WTC11 (cell line): ENCODE measurements around the gene PTH1R. TPM values are rescaled to one million over a fixed set of nuclear protein-coding genes. Genes with fewer than 3 reads are reported as not detected.
A peak's percentile ranks its signal among the peaks of the same experiment; 100 is the strongest.

Source experiments
- ATAC-seq: fragments of 200-7000 bp; cut with Tn5 transposase; 2 replicates; pipeline ENCODE4 v1.10.0; 2021; ENCODE audit warnings: mild to moderate bottlenecking, moderate library complexity
- CTCF ChIA-PET: fragments of 300-600 bp; sonication (Branson Sonifier 250); formaldehyde crosslinking; loops from one replicate; lab custom pipeline; 2021; ENCODE audit warnings: antibody characterized with exemption; lab: Charles Lee
- POLR2A ChIA-PET: fragments of 350-600 bp; sonication (Branson Sonifier 250); formaldehyde crosslinking; loops from one replicate; lab custom pipeline; 2021; ENCODE audit warnings: antibody characterized with exemption; lab: Charles Lee
- DNase-seq: peaks from one replicate; pipeline ENCODE4 v3.0.0; 2021; ENCODE audit warnings: low spot score
- H3K27ac Mint-ChIP-seq: 2 replicates; pipeline ENCODE4 v1.8.0; 2021; ENCODE audit warnings: mixed read lengths
- H3K27me3 Mint-ChIP-seq: 2 replicates; pipeline ENCODE4 v1.8.0; 2021; ENCODE audit warnings: low read depth, mild to moderate bottlenecking, moderate library complexity, mixed read lengths
- H3K36me3 Mint-ChIP-seq: 2 replicates; pipeline ENCODE4 v1.8.0; 2021; ENCODE audit warnings: mixed read lengths
- H3K4me1 Mint-ChIP-seq: 2 replicates; pipeline ENCODE4 v1.8.0; 2022; ENCODE audit warnings: mixed read lengths
- H3K4me3 Mint-ChIP-seq: 2 replicates; pipeline ENCODE4 v1.8.0; 2021; ENCODE audit warnings: mild to moderate bottlenecking, moderate library complexity, mixed read lengths
- H3K9me3 Mint-ChIP-seq: 2 replicates; pipeline ENCODE4 v1.8.0; 2021; ENCODE audit warnings: mixed read lengths
- ESRRA ChIP-seq: sonication (generic); formaldehyde crosslinking; IDR thresholded peaks from 2 replicates; pipeline ENCODE4 v1.8.1; 2022; ENCODE audit warnings: mild to moderate bottlenecking, missing genetic modification reagents, borderline replicate concordance
- FOXJ3 ChIP-seq: sonication (generic); formaldehyde crosslinking; IDR thresholded peaks from 2 replicates; pipeline ENCODE4 v1.9.0; 2021; ENCODE audit warnings: missing genetic modification reagents, mild to moderate bottlenecking, borderline replicate concordance
- FOXK1 ChIP-seq: sonication (generic); formaldehyde crosslinking; IDR thresholded peaks from 2 replicates; pipeline ENCODE4 v1.8.0; 2022; ENCODE audit warnings: mild to moderate bottlenecking, moderate library complexity, missing genetic modification reagents
- FOXP4 ChIP-seq: sonication (generic); formaldehyde crosslinking; IDR thresholded peaks from 2 replicates; pipeline ENCODE4 v1.8.0; 2022; ENCODE audit warnings: mild to moderate bottlenecking, missing genetic modification reagents
- GTF2I ChIP-seq: fragments of 250-450 bp; sonication (Bioruptor Pico); conservative IDR thresholded peaks from 2 replicates; pipeline ENCODE4 v1.4.0; 2021; ENCODE audit warnings: mild to moderate bottlenecking
- HMGA2 ChIP-seq: fragments of 250-450 bp; sonication (Bioruptor Pico); IDR thresholded peaks from 2 replicates; pipeline ENCODE4 v1.4.0; 2021; ENCODE audit warnings: mild to moderate bottlenecking, moderate library complexity
- MLX ChIP-seq: sonication (generic); formaldehyde crosslinking; IDR thresholded peaks from 2 replicates; pipeline ENCODE4 v1.8.1; 2023; ENCODE audit warnings: mild to moderate bottlenecking, missing genetic modification reagents, moderate library complexity
- NR2C2 ChIP-seq: sonication (generic); formaldehyde crosslinking; IDR thresholded peaks from 2 replicates; pipeline ENCODE4 v1.8.0; 2022; ENCODE audit warnings: mild to moderate bottlenecking, missing genetic modification reagents
- PRRX2 ChIP-seq: fragments of 250-450 bp; sonication (Bioruptor Pico); IDR thresholded peaks from 2 replicates; pipeline ENCODE4 v1.8.0; 2021; ENCODE audit warnings: mild to moderate bottlenecking
- SMAD3 ChIP-seq: sonication (generic); formaldehyde crosslinking; IDR thresholded peaks from 2 replicates; pipeline ENCODE4 v1.8.0; 2022; ENCODE audit warnings: missing genetic modification reagents, mild to moderate bottlenecking, borderline replicate concordance
- STAT6 ChIP-seq: sonication (generic); formaldehyde crosslinking; conservative IDR thresholded peaks from 2 replicates; pipeline ENCODE4 v1.8.1; 2023; ENCODE audit warnings: mild to moderate bottlenecking, low read depth, missing genetic modification reagents, moderate library complexity
- TEAD4 ChIP-seq: sonication (generic); formaldehyde crosslinking; IDR thresholded peaks from 2 replicates; pipeline ENCODE4 v1.8.0; 2022; ENCODE audit warnings: mild to moderate bottlenecking, missing genetic modification reagents
- USF1 ChIP-seq: sonication (generic); formaldehyde crosslinking; IDR thresholded peaks from 2 replicates; pipeline ENCODE4 v1.8.0; 2022; ENCODE audit warnings: mild to moderate bottlenecking, missing genetic modification reagents
- ZBTB21 ChIP-seq: sonication (generic); formaldehyde crosslinking; IDR thresholded peaks from 2 replicates; pipeline ENCODE4 v1.8.1; 2023; ENCODE audit warnings: mild to moderate bottlenecking, missing genetic modification reagents, borderline replicate concordance
- ZMAT4 ChIP-seq: fragments of 250-450 bp; sonication (Bioruptor Pico); IDR thresholded peaks from 2 replicates; pipeline ENCODE4 v1.9.0; 2021; ENCODE audit warnings: mild to moderate bottlenecking
- ZNF121 ChIP-seq: sonication (generic); formaldehyde crosslinking; IDR thresholded peaks from 2 replicates; pipeline ENCODE4 v1.8.0; 2023; ENCODE audit warnings: missing genetic modification reagents
- ZNF263 ChIP-seq: sonication (generic); formaldehyde crosslinking; IDR thresholded peaks from 2 replicates; pipeline ENCODE4 v1.8.1; 2022; ENCODE audit warnings: low read depth, mild to moderate bottlenecking, moderate library complexity, missing genetic modification reagents
- ZNF425 ChIP-seq: fragments of 250-450 bp; sonication (Bioruptor Pico); conservative IDR thresholded peaks from 2 replicates; pipeline ENCODE4 v1.9.0; 2021; ENCODE audit warnings: mild to moderate bottlenecking
- ZNF671 ChIP-seq: fragments of 250-450 bp; sonication (Bioruptor Pico); IDR thresholded peaks from 2 replicates; pipeline ENCODE4 v1.8.0; 2021; ENCODE audit warnings: mild to moderate bottlenecking
- total RNA-seq: library from RNA; stranded (reverse); gene quantifications from 3 replicates; pipeline ENCODE4 v1.2.3, GENCODE V29; 2021

PTH1R gene
- total RNA-seq, 1 experiment from 2014 or later = 12.0 TPM

GRCh38 chr3:46942076-46942475, 64.6 kb downstream of the PTH1R start (continued):
- TF ChIP-seq FOXP4 (CRISPR knock-in tag) = no peak
- no peak for TF ChIP-seq ZNF671 (CRISPR knock-in tag)
- no peak for TF ChIP-seq STAT6 (CRISPR knock-in tag)
- no peak for TF ChIP-seq ESRRA
- TF ChIP-seq, all 79 proteins: peak for 0

GRCh38 chr3:46942481-46943236, 65.1 kb downstream of the PTH1R start:
- DNase-seq = no peak
- TF ChIP-seq ZNF671 (CRISPR knock-in tag) (no peak), FOXP4 (CRISPR knock-in tag) (no peak), ZNF121 (no peak), ZBTB21 (CRISPR knock-in tag) (no peak), TEAD4 (CRISPR knock-in tag) (no peak), GTF2I (CRISPR knock-in tag) (no peak), SMAD3 (CRISPR knock-in tag) (no peak), FOXK1 (CRISPR knock-in tag) (no peak), NR2C2 (no peak)
- Mint-ChIP-seq H3K9me3 (no peaks in the 10 kb centered on the region), H3K27ac (peak overlapping the region; percentile 15; the same call in 1 of the 2 replicates), H3K4me1 (peaks cover 54% of the 10 kb centered on the region), H3K27me3 (no peaks in the 10 kb centered on the region), H3K36me3 (peaks cover 18% of the 10 kb centered on the region), H3K4me3 (no peak overlapping the region)
- no peak for ATAC-seq
- CTCF ChIA-PET = interaction anchor here (0.6 to 2.0 kb wide), 5 partner anchors 19 to 478 kb away, joined by 3 to 9 read pairs (median 3); no protein-coding TSS in a partner anchor
- POLR2A ChIA-PET = interaction anchor here (0.7 kb wide), 1 partner anchor 86 kb away, joined by 3 read pairs; no protein-coding TSS in a partner anchor

GRCh38 chr3:46943237-46944187, 66.0 kb downstream of the PTH1R start:
- POLR2A ChIA-PET = no interaction called here
- H3K4me1 Mint-ChIP-seq = peaks cover 61% of the 10 kb centered on the region
- no peaks in the 10 kb centered on the region for H3K27me3 Mint-ChIP-seq
- H3K27ac Mint-ChIP-seq = peak overlapping the region; percentile 43
- no peak overlapping the region for H3K4me3 Mint-ChIP-seq
- CTCF ChIA-PET = interaction anchor here (0.6 to 2.0 kb wide), 4 partner anchors 19 to 477 kb away, joined by 3 to 6 read pairs (median 4); partner anchors contain the start of gene NBEAL2
- ATAC-seq (no peak), DNase-seq (no peak)
- no peaks in the 10 kb centered on the region for H3K9me3 Mint-ChIP-seq
- H3K36me3 Mint-ChIP-seq = peaks cover 18% of the 10 kb centered on the region
- no peak for TF ChIP-seq HMGA2 (CRISPR knock-in tag)
- no peak for TF ChIP-seq ZNF263 (CRISPR knock-in tag)
- TF ChIP-seq ZNF425 = no peak
- TF ChIP-seq PRRX2 (CRISPR knock-in tag) = no peak
- TF ChIP-seq ZMAT4 (CRISPR knock-in tag) = no peak
- no peak for TF ChIP-seq USF1 (CRISPR knock-in tag)
- no peak for TF ChIP-seq MLX
- TF ChIP-seq FOXJ3 (CRISPR knock-in tag) = no peak
